ENCODE data around the gene NPBWR2.

The NPBWR2 gene

DNA sequence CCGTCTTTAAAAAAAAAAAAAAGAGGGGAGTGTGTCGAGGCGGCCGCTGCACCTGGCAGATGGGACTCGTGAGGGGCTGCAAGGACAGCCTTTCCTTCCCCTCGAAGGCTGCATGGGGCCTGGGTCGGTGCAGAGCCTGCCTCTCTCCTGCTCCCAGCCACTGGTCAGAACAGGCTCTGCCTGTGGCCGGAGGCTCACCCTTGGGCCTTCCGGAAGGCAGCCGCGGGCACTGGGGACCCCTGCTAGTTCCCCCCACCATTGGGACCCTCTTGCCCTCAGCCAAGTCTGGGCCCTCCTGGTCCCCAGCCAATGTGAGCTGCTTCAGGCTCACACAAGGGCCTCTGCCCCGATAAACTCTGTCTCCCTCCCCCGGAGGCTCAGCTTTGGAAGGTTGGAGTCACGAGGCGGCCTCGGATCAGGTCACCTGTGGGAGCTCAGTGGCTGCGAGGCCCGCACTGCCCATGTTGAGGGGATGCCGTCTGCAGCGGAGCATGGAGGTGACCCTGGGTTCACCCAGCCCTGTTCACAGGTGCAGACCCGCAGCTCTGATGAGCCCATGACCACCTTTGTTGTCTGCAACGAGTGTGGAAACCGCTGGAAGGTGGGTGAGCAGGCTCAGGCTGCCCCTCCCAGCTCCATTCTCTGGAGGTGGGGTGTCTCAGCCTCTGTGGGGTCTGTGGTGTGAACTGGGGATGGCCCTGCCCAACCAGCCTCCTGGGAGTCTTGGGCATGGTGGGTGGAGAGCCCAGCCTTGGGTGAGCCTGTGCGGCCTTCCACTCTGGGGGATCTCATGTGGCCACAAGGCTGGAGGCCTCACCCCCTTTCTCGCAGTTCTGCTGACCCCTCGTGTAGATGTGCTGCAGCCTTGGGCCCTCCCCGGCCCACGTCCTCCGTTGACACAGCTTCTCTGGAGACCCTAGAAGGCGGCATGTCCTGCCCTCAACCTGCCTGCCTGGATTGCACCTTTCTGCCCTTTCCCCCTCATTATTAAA, 35.7 kb downstream of the NPBWR2 start:
- DNase-seq, result no peak

- no peak for DNase-seq
These were observed 36.9 kb downstream of the NPBWR2 start for GRCh38 chr20:64070244-64070993.

DNA sequence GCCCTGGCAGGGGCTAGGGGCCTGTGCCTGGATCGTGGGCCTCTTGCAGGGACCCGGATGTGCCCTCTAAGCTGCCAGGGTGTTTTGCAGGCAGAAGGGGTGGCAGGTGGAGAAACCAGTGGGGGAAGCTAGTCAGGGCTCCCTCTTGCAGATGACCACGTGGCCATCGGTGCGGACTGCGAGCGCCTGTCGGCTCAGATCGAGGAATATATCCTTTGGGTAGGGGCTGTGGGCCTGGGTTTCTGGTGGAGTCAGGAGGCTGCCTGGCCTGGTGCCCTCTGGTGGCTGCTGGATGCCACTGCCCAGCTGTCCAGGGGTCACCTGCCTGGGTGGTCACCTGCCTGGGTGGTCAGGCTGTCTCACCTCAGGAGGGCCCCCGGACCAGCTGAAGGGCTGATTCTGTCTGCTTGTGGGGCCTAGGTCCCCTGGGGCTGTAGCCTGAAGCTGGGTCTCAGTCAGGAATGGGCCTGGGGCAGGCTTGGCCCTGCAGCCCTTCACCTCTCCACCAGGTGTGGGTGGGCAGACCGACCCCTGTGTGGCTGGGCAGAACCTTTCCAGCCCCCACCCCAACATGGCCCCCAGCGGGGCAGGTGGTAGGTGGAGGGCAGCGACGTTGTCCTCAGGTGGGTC, 37.6 kb downstream of the NPBWR2 start:
- no peak for DNase-seq

GRCh38 chr20:64069209-64069613, 38.2 kb downstream of the NPBWR2 start:
- DNase-seq, result no peak

DNA sequence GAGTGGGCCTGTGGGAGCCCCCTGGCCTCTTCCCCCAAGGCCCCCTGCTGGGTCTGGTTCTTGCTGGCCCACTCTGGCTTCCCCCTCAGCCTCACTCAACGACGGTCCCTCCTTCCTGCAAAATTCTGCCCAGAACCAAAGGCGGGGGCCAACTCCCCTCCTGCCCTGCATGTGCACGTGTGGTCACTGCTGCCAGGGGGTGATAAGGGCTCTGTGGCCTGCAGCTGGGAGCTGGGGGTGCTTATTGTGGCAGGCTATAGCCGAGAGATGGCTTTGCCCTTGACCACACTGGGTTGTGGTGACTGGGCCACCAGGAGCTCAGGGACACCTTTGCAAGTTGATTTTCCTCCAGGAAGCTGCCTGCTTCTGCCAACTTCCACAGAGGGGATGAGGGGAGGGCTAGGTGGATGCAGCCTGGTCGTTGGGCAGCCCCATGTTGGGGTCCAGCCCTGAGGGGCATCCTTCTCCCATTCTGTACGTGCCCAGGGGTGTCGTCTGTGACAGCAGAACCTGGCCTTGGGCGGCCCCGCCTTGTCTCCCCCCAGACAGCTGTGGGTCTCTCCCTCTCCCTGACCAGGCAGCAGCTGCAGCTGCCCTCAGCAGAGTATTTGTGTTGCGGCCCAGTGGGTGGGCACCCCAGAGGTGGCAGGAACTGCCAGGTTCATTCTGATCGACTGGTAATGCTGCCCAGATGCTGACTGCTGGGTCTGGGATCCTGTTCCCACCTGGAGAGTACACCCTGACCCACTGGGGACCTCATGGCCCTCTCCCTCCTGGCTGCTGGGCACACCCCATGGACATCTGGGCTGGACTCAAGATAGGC, 38.8 kb downstream of the NPBWR2 start:
- DNase-seq, result no peak

DNA sequence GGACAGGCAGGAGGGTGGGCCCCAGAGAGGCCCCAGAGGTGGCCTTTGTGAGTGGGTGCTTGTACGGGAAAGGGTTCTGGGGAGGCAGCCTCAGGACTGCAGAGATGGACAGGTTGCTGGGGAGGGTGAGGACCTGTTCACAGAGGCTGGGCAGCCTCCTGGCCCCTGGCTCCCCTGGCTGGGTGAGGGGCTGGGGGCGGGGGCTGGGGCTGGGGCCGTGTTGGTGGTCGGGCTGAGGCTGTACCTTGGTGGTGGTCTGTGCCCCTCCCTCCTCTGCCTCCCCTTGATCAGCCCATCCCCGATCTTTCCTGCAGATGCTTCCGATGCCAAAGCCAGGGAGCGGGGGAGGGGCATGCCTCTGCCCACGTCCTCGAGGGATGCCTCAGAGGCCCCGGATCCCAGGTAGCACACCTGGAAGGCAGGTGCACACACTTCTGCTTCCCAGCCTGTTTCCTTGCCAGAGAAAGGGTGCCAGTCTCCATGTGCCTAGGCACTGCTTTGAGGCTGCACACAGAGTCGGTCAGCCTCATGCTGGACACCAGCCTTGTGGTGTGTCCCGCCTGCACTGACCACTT, 39.5 kb downstream of the NPBWR2 start:
- DNase-seq, result no peak

- no peak for DNase-seq
These were observed 40.2 kb downstream of the NPBWR2 start for GRCh38 chr20:64067005-64067632.

DNA sequence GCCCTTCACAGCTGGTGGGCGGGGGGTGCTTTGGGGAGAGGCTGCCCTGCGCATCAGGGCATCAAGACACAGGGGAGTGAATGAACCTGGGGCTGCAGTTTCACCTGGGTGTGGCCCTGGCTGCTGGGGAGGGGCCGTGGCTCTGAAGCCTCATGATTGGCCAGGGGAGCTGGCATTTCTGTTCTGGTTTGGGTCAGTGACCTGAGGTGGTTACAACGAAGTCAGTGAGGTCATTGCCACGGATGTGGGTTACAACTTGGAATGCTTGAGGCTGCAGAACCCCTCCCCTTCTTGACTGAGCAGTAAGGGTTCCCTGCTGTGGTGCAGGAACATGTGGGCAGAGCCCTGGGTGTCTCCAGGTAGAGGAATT, 41.4 kb downstream of the NPBWR2 start:
- DNase-seq, result no peak

DNA sequence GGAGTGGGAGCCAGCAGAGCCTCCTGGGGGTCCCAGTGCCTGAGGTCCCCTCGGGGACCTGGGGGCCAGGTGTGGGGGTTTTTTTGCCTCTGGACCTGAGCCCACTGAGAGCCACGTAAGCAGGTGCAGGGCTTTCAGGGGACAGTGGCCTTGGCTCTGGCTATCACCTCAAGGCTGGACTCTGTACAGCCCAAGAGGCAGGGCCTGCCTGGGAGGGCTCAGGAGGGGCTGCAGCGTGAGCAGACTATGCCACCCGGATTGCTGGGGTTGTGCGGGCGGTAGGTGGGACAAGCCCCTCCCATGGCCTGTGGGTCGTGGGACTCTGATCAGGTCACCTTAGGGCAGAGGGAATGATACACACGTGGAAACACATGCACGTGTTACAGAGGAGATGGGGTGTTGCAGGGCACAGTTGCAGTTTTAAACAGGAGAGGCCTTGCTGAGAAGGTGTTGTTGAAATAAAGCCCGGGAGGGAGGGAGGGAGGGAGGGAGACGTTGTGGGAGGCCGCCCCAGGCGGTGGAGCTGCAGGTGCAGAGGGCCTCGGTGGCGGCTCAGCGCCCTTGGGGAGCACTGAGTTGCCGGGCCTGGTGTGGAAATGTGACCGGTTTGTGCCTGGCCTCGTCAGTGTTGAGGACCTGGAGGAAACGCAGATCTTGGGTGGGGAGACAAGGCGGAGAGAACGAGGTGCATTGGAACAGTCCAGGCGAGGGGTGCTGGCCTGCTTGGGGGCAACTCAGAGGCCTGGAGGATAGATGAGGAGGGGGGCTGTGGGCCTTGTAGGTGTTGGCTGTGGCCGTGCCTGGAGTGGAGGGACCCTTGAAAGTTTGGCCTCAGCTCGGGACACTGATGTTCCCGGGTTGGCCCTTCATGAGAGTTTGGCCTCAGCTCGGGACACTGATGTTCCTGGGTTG, 42.0 kb downstream of the NPBWR2 start:
- DNase-seq, result no peak

GRCh38 chr20:64064145-64064698, 43.1 kb downstream of the NPBWR2 start:
- DNase-seq, result no peak

DNA sequence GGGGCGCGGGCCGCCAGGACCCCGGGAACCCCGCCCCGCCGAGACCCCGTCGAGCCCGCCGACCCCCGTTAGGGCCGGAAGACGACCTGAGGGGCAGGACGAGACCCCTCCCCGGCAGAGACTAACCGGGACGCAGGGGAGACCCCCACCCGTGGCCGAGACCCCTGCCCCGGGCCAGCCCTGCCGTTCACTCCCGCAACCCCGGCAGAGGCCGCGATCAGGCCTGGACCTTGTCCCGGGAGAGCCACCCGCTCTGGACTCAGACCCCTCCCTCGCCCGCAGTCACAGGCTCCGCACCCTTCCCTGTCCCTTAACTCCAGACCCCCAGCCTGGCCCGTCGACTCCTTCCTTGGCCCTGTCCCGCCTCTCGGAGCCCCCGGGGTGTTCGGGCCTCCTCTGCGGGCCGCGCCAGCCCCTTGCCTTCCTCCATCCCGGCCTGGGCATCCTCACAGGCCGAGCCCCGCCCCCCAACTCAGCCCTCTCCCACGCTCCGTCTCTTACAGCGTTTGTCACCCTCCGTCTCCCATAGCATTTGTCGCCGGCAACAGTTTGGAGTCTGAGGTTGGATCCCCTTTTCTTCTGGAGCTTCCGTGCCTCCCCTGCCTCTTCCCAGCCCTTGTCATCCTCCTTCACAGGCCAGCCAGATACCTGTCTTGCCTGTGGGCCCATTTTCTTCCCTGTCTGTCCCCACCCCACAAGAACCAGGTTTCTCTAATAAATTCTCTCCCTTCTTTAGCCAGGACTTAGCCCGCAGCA, 43.8 kb downstream of the NPBWR2 start:
- DNase-seq, result peak; percentile 58

DNA sequence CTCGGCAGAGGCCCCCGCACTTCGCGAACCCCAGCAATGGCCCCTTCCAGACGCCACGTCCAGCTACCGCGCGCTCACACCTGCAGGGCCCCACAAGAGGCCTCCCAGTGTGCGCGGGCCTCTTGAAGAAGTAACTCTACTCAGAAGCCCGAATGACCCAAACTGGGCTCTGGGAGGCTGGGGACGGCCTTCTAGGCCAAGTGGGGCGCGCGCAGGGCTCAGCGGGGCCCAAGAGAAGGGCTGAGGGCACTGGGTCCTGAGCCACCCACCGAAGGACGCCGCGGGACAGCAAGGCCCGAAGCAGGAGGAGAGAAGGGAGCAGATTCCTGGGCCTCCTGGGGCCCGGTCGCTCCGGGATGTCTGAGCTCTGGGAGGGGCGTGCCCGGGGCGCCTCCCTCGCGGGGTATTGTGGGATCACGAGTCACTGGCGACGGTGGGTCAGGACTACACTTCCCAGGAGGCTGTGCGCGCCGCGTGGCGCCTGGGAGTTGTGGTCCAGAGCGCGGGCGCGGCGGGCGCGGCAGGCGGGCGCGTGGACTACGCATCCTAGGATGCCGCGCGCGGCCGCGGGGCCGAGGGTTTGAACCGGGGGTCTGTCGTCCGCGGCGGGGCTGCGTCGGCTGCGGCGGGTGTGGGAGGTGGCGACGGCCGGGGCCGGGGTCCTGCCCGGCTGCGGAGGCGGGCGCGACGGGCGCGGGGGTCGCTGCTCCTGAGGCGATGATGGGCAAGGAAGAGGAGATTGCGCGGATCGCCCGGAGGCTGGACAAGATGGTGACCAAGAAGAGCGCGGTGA, 44.6 kb downstream of the NPBWR2 start, which contains the start of gene TCEA2:
Gene TCEA2, plus strand, starts transcription at position 603 of the 793 bp plus-strand sequence. Its CDS starts 115 bp downstream, at position 718.
- DNase-seq, result peak; percentile 96

DNA sequence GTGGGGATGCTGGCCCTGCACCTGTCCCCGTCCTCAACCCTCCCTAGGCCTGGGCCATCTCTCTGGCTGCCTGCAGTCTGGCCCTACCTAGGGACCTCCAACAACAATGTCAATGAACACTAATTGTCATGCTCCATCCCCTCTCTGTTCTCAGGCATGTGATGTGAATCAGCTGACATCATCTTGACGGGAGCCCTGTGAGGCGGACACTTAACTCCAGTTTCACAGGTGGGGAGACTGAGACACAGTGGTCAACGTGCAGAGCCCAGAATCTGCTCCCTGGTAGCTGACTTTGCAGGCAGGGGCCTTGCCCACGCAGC, 45.1 kb downstream of the NPBWR2 start:
- no peak for DNase-seq

- no peak for DNase-seq
These were observed 48.8 kb downstream of the NPBWR2 start for GRCh38 chr20:64058536-64058935.

- DNase-seq, result peak; percentile 63
These were observed 49.5 kb downstream of the NPBWR2 start for GRCh38 chr20:64057628-64058498.

DNA sequence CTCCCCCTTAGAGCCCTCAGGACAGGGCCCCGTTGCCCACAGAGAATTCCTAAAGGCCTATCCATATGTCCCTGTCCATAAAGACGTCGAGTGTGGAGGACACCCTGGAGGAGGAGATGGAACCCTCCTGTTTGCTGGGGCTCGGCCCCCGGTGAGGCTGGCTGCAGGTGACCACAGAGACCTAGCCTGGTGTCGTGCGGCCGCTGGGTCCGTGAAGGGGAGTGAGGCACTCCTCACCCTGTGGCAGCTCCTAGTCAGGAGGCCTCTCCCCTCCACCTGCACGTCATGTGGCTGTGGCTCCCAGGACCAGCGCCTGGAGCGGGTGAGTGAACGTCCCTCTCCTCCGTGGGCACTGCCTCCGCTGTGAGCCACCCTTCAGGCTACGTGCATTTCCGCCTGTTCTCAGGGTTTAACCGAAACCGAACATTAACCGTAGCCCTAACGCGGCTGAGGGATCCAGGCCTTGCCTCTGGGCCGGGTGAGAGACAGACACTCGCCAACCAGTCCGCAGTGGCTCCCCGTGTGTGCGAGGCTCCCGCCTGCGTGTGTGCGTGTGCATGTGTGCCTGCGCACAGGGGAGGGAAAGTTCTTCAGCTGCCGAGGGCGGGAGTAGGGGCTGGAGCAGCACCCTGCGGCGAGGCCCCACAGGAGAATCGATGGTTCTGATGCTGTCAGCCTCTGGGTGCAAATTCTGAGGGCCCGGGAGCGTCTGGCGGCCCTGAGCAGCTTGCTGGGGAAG, 50.3 kb downstream of the NPBWR2 start:
- DNase-seq, result no peak

DNA sequence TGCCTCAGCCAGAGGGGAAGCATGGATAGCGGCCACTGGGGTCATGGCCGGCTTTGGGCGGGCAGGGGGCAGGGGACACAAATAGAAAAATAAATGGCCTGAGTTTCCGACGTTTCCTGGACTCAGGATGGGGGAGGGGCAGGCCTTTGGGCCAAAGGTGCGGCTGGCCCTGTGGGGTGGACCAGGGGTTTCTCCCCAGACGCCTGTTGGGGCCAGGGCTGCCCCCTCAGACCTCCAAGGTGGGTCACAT, 50.8 kb downstream of the NPBWR2 start:
- DNase-seq, result no peak

Data from suppressor macrophage treated with lipopolysaccharide for 4 hours (primary cell).